ENCODE results near the gene BRCC3.

Gene BRCC3

GRCh38 chrX:155048977-155049619 is 22.2 kb upstream of the BRCC3 start:
- Histone ChIP-seq H3K27ac (no peak overlapping the region), H3K4me3 (no peak overlapping the region)
- TF ChIP-seq CTCF (IDR thresholded peaks at IDR 0.05) = no peak
- DNase-seq (ENCODE audit: low spot score) = no peak

- Histone ChIP-seq H3K27ac (no peak overlapping the region), H3K4me3 (no peak overlapping the region)
- no peak for TF ChIP-seq CTCF (IDR thresholded peaks at IDR 0.05)
- no peak for DNase-seq (ENCODE audit: low spot score)
These were observed 18.4 kb upstream of the BRCC3 start for GRCh38 chrX:155052738-155053498.

- H3K27ac ChIP-seq = no peak overlapping the region
- H3K4me3 ChIP-seq = no peak overlapping the region
- TF ChIP-seq CTCF (IDR thresholded peaks at IDR 0.05) = no peak
- DNase-seq (ENCODE audit: low spot score) = no peak
These were observed 17.7 kb upstream of the BRCC3 start for GRCh38 chrX:155053656-155054055.

- DNase-seq (ENCODE audit: low spot score) = no peak
- no peak overlapping the region for H3K27ac ChIP-seq
- no peak for TF ChIP-seq CTCF (IDR thresholded peaks at IDR 0.05)
- H3K4me3 ChIP-seq = no peak overlapping the region
These were observed 17.1 kb upstream of the BRCC3 start for GRCh38 chrX:155054255-155054654.

- no peak for DNase-seq (ENCODE audit: low spot score)
- no peak overlapping the region for H3K4me3 ChIP-seq
- TF ChIP-seq CTCF (IDR thresholded peaks at IDR 0.05) = no peak
- H3K27ac ChIP-seq = no peak overlapping the region
These were observed 15.8 kb upstream of the BRCC3 start for GRCh38 chrX:155055494-155055893.

DNA sequence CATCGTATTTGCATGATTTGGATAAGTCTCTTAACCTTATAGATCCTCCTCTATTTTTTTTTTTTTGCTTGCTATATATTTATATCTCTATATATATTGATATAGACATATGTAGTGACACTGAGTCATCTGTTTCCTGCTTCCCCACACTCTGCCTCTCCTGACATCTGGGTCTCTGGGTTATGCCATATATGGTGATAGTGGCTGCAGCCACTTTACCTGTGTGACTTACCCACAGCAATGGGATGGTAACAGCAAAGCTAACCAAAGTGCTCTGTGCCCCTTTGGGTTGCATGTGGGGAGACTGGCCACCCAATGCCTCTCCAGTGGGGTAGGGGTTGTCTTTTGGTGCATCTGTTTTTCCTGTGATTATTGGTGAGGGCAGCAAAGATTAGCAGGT is 14.8 kb upstream of the BRCC3 start:
- TF ChIP-seq CTCF (IDR thresholded peaks at IDR 0.05) = no peak
- H3K27ac ChIP-seq = no peak overlapping the region
- H3K4me3 ChIP-seq = no peak overlapping the region
- DNase-seq (ENCODE audit: low spot score) = no peak

Measured in coronary artery (tissue), 2 donors.